HG03342 (cell line): ENCODE measurements around the gene JAM2.
"Not testable (repeated sequence)": the region's sequence is repeated elsewhere in the genome, so short reads cannot be mapped to it uniquely, and the experiment has no call there.

ENCODE experiments used
- ATAC-seq: cut with Tn5 transposase; IDR thresholded peaks from one replicate; pipeline ENCODE4 v1.9.1; 2021; ENCODE audit warnings: mild to moderate bottlenecking, moderate library complexity; ENCODE audit not compliant: unreplicated experiment

JAM2 gene

DNA sequence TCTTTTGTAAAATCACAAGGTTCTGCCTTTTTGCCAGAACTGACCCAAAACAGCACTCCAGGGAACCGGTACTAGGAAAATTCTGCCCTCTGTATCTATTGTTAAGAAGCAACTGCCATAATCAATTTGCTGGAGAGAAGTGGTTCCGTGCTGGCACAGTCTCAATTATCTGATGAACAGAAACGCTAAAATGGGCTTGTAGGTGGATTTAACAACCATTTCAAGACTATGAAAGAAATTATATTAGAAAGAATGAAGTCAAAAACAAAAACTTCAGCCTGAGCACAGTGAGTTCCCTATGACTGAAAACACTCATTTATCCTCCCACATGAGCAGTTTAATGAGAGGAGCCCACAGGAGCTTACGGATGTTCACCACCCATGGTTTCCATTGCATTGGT is 4.4 kb downstream of the JAM2 start:
- ATAC-seq, result no peak

DNA sequence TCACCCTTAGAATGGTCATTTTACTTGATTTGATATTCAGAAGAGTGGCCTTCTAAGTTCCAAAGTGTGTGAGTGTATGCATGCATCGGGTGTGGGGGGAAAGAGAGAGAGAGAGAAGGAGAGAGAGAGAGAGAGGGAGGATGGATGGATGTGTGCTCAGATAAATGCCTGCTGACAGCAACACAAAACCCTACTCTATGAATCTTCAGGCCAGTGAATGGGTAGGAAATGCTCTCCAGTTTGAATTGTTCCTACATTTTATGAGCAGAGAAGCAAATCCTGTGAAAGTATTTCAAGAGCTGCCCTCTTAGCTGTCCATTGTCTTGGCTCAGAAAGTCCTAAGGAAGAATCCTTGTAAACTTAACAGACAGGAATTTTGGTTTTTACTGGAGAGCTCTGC is 7.4 kb downstream of the JAM2 start:
- ATAC-seq, result no peak

GRCh38 chr21:25647647-25648046 is 8.6 kb downstream of the JAM2 start:
- ATAC-seq, result no peak

DNA sequence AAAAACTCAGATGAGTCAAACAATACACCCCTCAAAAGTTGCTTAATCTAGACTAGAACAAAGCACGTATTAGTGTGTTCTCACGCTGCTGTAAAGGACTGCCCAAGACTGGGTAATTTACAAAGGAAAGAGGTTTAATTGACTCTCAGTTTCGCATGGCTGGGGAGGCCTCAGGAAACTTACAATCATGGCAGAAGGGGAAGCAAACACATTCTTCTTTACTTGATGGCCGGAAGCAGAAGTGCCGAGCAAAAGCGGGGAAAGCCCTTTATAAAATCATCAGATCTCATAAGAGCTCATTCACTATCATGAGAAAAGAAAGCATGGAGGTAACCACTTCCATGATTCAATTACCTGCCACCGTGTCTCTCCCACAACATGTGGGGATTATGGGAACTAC is 10.1 kb downstream of the JAM2 start:
- ATAC-seq, result no peak

GRCh38 chr21:25656412-25656811 is 17.4 kb downstream of the JAM2 start:
- no peak for ATAC-seq

DNA sequence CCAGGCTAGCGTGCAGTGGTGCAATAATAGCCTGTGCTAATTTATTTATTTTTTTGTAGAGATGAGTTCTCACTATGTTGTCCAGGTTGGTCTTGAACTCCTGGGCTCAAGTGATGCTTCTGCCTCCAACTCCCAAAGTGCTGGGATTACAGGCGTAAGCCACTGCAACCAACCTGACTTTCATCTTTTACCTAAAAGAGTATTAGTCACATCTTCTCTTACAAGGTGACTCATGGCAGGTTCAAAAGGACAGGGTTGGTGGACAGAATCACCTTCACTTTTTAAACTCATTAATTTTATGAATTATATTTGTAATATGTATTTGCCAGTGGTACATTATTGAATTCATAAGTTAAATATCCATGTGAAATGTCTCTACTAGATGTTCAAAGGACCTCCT is 18.1 kb downstream of the JAM2 start:
- ATAC-seq, result no peak

GRCh38 chr21:25658427-25659035 is 19.5 kb downstream of the JAM2 start:
- ATAC-seq, result no peak

DNA sequence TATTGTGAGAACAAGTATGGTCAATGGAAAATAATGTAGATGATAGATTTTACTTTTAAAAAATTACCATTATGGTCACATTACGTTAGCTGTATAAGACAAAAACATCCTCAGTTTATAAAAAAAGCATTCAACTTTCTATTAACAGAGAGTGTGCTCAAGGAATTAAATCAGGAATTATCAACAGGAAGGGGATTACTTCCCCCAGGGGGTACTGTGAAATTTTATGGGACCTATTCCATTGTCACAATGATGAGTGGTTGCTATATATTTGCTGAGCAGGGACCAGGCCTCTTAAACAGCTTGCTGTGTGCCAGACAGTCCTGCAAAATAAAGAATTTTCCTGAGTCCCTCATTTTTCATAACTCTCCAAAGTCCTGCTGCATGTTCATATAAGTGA is 21.2 kb downstream of the JAM2 start:
- ATAC-seq, result no peak

DNA sequence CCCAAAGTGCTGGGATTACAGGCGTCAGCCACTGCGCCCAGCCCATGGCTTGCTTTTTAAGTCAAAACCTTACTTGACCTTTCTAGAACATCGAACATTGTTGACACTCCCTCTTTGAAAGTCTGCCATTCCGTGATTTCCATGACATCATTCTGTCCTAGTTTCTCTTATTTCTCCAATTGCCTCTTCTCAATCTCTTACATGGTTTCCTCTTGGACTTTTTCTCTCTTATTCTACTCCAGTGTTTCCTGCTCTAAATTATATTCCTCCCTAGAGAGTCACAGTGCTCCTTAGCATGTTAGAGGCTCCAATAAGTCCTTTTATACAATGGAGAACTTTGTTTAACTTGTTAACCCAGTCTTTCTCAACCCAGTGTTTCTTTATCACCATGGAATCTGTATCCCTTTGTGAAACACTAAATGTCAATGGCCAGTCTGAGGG is 25.5 kb downstream of the JAM2 start:
- no peak for ATAC-seq

- no peak for ATAC-seq
Measured at GRCh38 chr21:25670726-25671125, 31.7 kb downstream of the JAM2 start.

- no peak for ATAC-seq
Measured at GRCh38 chr21:25676451-25676850, 37.4 kb downstream of the JAM2 start.

GRCh38 chr21:25682382-25682781 is 43.3 kb downstream of the JAM2 start:
- ATAC-seq, result no peak

DNA sequence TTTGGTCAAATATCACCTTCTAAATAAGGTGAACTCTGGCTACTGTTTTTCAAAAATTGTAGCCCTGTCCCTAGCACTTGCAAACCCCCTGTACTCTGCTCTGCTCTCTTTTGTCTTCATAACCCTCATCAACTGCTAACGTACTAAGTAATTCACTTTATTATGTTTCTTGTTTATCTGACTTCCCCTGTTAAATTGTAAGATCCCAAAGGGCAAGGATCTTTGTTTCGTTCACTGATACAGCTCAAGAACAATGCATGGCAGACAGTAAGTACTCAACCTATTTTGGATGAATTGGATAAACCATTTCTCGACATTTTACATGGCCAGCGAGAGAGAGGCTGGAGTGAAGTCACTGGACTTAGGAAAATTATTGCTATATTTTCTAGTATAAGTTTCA is 48.7 kb downstream of the JAM2 start:
- no peak for ATAC-seq

- ATAC-seq, result no peak
Measured at GRCh38 chr21:25688275-25689155, 49.5 kb downstream of the JAM2 start.

DNA sequence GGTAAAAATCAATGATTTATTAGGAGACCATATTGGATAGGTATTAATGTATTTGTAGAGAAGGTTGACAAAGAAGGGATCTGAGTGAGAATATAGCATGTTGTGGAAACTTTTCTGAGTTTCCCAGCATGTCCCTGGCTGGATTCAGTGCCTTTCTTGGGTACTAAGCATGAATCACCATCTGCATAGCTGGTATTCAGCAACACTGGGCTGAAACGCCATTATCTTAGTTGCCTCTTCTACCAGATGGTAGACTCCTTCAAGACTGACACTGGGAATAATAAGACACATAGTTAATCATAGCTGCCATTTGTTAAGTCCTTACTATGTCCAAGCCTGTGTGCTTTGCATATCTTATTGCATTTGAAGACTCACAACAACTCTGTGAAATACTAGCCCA is 50.2 kb downstream of the JAM2 start:
- no peak for ATAC-seq

DNA sequence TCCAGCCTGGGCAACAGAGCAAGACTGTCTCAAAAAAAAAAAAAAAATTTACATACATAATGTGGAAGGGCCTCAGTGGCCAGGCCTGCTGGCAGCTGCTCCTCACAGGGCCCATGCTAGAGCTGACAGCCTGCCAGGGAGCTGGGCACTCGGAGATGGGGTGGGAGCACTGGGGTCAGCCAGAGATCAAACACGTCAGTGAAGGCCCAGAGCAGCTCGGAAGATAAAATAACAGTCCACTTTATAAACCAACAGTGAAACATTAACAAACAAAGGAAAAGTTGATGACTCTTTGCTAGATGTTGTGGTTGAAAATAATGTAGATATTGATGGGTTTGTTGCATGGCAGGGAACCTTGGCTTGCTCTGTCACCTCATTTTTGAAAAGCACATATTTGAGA is 52.9 kb downstream of the JAM2 start:
- ATAC-seq, result no peak

DNA sequence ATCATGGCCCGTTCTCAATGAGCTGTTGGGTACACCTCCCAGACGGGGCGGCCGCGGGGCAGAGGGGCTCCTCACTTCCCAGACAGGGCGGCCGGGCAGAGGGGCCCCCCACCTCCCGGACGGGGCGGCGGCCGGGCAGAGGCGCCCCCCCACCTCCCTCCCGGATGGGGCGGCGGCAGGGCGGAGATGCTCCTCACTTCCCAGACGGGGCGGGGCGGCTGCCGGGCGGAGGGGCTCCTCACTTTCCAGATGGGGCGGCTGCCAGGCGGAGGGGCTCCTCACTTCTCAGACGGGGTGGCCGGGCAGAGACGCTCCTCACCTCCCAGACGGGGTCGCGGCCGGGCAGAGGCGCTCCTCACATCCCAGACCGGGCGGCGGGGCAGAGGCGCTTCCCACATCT is 56.4 kb downstream of the JAM2 start:
- not testable (repeated sequence) for ATAC-seq

DNA sequence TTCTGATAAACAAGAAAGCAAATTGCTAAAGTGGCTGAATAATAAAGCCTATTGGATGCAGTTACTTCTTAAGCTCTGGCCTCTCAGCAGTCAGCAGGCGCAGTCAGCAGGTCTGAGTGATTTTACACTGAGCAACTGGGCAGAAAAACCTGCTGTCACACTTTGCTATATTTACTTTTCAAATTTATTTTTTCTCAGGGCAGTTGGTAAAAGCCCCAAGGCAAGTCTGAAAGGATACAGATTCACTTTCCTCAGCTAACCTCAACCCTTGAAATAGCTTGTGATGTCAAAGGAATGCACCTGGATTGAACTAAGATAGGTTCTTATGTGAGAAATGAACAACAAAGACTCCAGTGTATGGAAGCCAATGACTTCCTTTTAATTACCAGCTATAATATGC is 61.7 kb downstream of the JAM2 start:
- ATAC-seq, result no peak

GRCh38 chr21:25701529-25701928 is 62.5 kb downstream of the JAM2 start:
- no peak for ATAC-seq

GRCh38 chr21:25708467-25709065 is 69.5 kb downstream of the JAM2 start:
- ATAC-seq, result peak; percentile 69

DNA sequence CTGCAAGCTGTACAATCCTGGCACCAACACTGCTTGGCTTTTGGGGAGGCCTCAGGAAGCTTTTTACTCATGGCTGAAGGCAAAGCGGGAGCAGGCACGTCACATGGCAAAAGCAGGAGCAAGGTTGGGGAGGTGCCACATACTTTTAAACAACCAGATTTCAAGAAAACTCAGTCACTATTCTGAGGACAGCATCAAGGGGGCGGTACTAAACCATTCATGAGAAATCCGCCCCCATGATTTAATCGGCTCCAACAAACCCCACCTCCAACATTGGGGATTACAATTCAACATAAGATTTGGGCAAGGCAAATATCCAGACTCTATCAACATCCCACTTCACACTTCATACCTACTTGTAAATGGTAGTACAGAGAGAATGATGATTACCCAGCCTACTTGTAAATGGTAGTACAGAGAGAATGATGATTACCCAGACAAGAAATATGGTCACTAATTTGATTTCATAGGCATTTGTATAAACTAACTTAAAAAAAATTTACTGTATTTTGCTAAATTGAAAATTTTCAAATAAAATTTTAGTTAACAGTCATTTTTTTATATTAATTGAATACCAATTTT is 70.7 kb downstream of the JAM2 start:
- no peak for ATAC-seq

- ATAC-seq, result no peak
Measured at GRCh38 chr21:25710550-25710949, 71.5 kb downstream of the JAM2 start.
